ENCODE results near the gene CEP97. TPM values are rescaled to one million over a fixed set of nuclear protein-coding genes. Genes with fewer than 3 reads are reported as not detected.
"Not testable (repeated sequence)": the region's sequence is repeated elsewhere in the genome, so short reads cannot be mapped to it uniquely, and the experiment has no call there.

The CEP97 gene
- total RNA-seq, 1 donor from 2014 or later = 13.4 TPM

GRCh38 chr3:101691685-101692671 lies 32.4 kb upstream of the CEP97 start:
- DNase-seq (ENCODE audit: low read depth); H3K27me3 ChIP-seq (ENCODE audit: control insufficient read depth, insufficient read depth, low read length); H3K4me3 ChIP-seq (ENCODE audit: low read depth, low read length); H3K36me3 ChIP-seq (ENCODE audit: control insufficient read depth, insufficient read depth, low read length); FAIRE-seq: not testable (repeated sequence)

GRCh38 chr3:101693540-101693939 lies 30.9 kb upstream of the CEP97 start:
- H3K36me3 ChIP-seq (ENCODE audit: control insufficient read depth, insufficient read depth, low read length); H3K27me3 ChIP-seq (ENCODE audit: control insufficient read depth, insufficient read depth, low read length); FAIRE-seq; H3K4me3 ChIP-seq (ENCODE audit: low read depth, low read length): not testable (repeated sequence)
- DNase-seq (ENCODE audit: low read depth) = peak; percentile 55
- peak; percentile 53 for TF ChIP-seq CTCF (IDR thresholded peaks at IDR 0.05; ENCODE audit: insufficient read depth, low read length, severe bottlenecking)

- not testable (repeated sequence) for DNase-seq (ENCODE audit: low read depth); H3K36me3 ChIP-seq (ENCODE audit: control insufficient read depth, insufficient read depth, low read length); H3K4me3 ChIP-seq (ENCODE audit: low read depth, low read length); H3K27me3 ChIP-seq (ENCODE audit: control insufficient read depth, insufficient read depth, low read length); FAIRE-seq
Measured at GRCh38 chr3:101694836-101695235, 29.6 kb upstream of the CEP97 start.

- no peak overlapping the region for H3K4me3 ChIP-seq (ENCODE audit: low read depth, low read length)
- FAIRE-seq = no peak
- no peaks in the 10 kb centered on the region for H3K27me3 ChIP-seq (ENCODE audit: control insufficient read depth, insufficient read depth, low read length)
- no peaks in the 10 kb centered on the region for H3K36me3 ChIP-seq (ENCODE audit: control insufficient read depth, insufficient read depth, low read length)
- peak; percentile 53 for DNase-seq (ENCODE audit: low read depth)
- peak; percentile 55 for TF ChIP-seq CTCF (IDR thresholded peaks at IDR 0.05; ENCODE audit: insufficient read depth, low read length, severe bottlenecking)
Measured at GRCh38 chr3:101695779-101696372, 28.5 kb upstream of the CEP97 start.

- H3K27me3 ChIP-seq (ENCODE audit: control insufficient read depth, insufficient read depth, low read length) = no peaks in the 10 kb centered on the region
- H3K4me3 ChIP-seq (ENCODE audit: low read depth, low read length) = no peak overlapping the region
- DNase-seq (ENCODE audit: low read depth) = no peak
- TF ChIP-seq CTCF (IDR thresholded peaks at IDR 0.05; ENCODE audit: insufficient read depth, low read length, severe bottlenecking) = no peak
- no peaks in the 10 kb centered on the region for H3K36me3 ChIP-seq (ENCODE audit: control insufficient read depth, insufficient read depth, low read length)
- FAIRE-seq = no peak
Measured at GRCh38 chr3:101701696-101702634, 22.4 kb upstream of the CEP97 start.

GRCh38 chr3:101702726-101703125 lies 21.7 kb upstream of the CEP97 start:
- no peaks in the 10 kb centered on the region for H3K27me3 ChIP-seq (ENCODE audit: control insufficient read depth, insufficient read depth, low read length)
- no peaks in the 10 kb centered on the region for H3K36me3 ChIP-seq (ENCODE audit: control insufficient read depth, insufficient read depth, low read length)
- DNase-seq (ENCODE audit: low read depth) = peak; percentile 80
- no peak for FAIRE-seq
- no peak for TF ChIP-seq CTCF (IDR thresholded peaks at IDR 0.05; ENCODE audit: insufficient read depth, low read length, severe bottlenecking)
- no peak overlapping the region for H3K4me3 ChIP-seq (ENCODE audit: low read depth, low read length)
